Right lobe of liver (tissue), 6 donors: Measurements from ENCODE around the gene NR2C2AP. TPM values are rescaled to one million over a fixed set of nuclear protein-coding genes. Genes with fewer than 3 reads are reported as not detected.

Experiments
- ATAC-seq, 4 donors: fragments of 200-7000 bp; cut with Tn5 transposase; one replicate each; pipeline ENCODE4 v1.9.1; 2020; ENCODE audit warnings: mild to moderate bottlenecking in 4 of 4, moderate library complexity in 4 of 4
- DNase-seq, 3 donors: peaks; one replicate each; pipeline ENCODE4 v3.0.0-alpha.2; 2020
- H3K27ac ChIP-seq, 3 donors: fragments of 200-600 bp; one replicate each; pipeline ENCODE4 v1.8.0; 2022
- H3K27me3 ChIP-seq, 2 donors: fragments of 200-600 bp; one replicate each; pipeline ENCODE4 v1.8.0; 2022
- H3K36me3 ChIP-seq, 4 donors: fragments of 200-600 bp; sonication (generic) in 1 of 4; one replicate each; pipeline versions ENCODE4 v1.5.1 to v1.8.0; 2017 to 2022; ENCODE audit warnings: control low read depth in 1 of 4
- H3K4me1 ChIP-seq, 4 donors: fragments of 200-600 bp; sonication (generic) in 1 of 4; one replicate each; pipeline versions ENCODE4 v1.5.1 to v1.8.0; 2017 to 2022; ENCODE audit warnings: control low read depth in 1 of 4
- H3K4me3 ChIP-seq, 3 donors: fragments of 200-600 bp; one replicate each; pipeline ENCODE4 v1.8.0; 2022
- H3K9me3 ChIP-seq, 4 donors: fragments of 200-600 bp; sonication (generic) in 1 of 4; one replicate each; pipeline versions ENCODE4 v1.5.1 to v1.8.0; 2017 to 2022; ENCODE audit warnings: control low read depth in 1 of 4
- CTCF ChIP-seq, 4 donors: fragments of 200-600 bp in 3 of 4; fragments of 450-650 bp in 1 of 4; IDR thresholded peaks; one replicate each; pipeline versions ENCODE4 v1.5.1 to v1.8.0; 2016 to 2022; ENCODE audit warnings: antibody characterized with exemption in 4 of 4, mild to moderate bottlenecking in 2 of 4
- POLR2A ChIP-seq: fragments of 450-650 bp; IDR thresholded peaks from one replicate; pipeline ENCODE4 v1.6.1; 2017; ENCODE audit warnings: antibody characterized with exemption, mild to moderate bottlenecking
- WGBS: methylation state at CpG from one replicate; pipeline ENCODE4 v1.1.6; 2018; ENCODE audit warnings: low coverage, low lambda C conversion rate; ENCODE audit not compliant: insufficient coverage; ENCODE audit errors: missing lambda C conversion rate; 5-methylcytosine and 5-hydroxymethylcytosine counted together
- intact Hi-C, 2 donors: fragments of 100-400 bp; cut with DNase I; formaldehyde crosslinking; loops; one replicate each; pipeline versions ENCODE4 v1.11.2 to v1.14.1; 2022
- total RNA-seq, 6 experiments: library from RNA; depleted of rRNA in 2 of 6; stranded (reverse); fragments of >200 nt in 2 of 6; fragmentation: NEBNext Ultra II Directional in 3 of 6; extraction: Animal tissue kit (Norgen Biotek cat#: 25700) in 3 of 6; gene quantifications; one replicate each; pipeline versions ENCODE4 v1.1.0 to v1.2.4, GENCODE V29; 2016 to 2023
- donor health status: DM: no; HTN: yes; CAD: no.
- donor health status: DM: no; HTN: no; CAD: no.
- donor health status: DM: no; HTN: no; CAD: no.
- donor health status: DM: no; HTN: yes; CAD: no.
- donor health status: DM: no; HTN: yes; CAD: no.

The NR2C2AP gene
- total RNA-seq, 6 experiments from 2014 or later: 2.6 to 11.3 (median 5.4) TPM

- no peak overlapping the region for H3K27ac ChIP-seq
- H3K4me1 ChIP-seq: no peaks in the 10 kb centered on the region
- ATAC-seq (peak in 2 of 4 donors; percentile 61 to 66), DNase-seq (no peak)
- no peaks in the 10 kb centered on the region for H3K9me3 ChIP-seq
- 51% methylated on average over 4 of the region's 6 CpGs for WGBS
- H3K36me3 ChIP-seq: no peaks in the 10 kb centered on the region
- intact Hi-C loops: no loop called here
- H3K4me3 ChIP-seq: no peak overlapping the region
- H3K27me3 ChIP-seq: no peaks in the 10 kb centered on the region
- TF ChIP-seq POLR2A (no peak), CTCF (IDR thresholded peaks at IDR 0.05) (no peak)
Measured at GRCh38 chr19:19157808-19158207, 45.4 kb downstream of the NR2C2AP start.

- Histone ChIP-seq H3K27ac (no peak overlapping the region), H3K27me3 (no peaks in the 10 kb centered on the region), H3K9me3 (no peaks in the 10 kb centered on the region), H3K4me3 (no peak overlapping the region), H3K4me1 (no peaks in the 10 kb centered on the region), H3K36me3 (no peaks in the 10 kb centered on the region)
- ATAC-seq (no peak), DNase-seq (no peak)
- WGBS: 89% methylated on average over 8 of the region's 10 CpGs
- intact Hi-C loops: no loop called here
- TF ChIP-seq CTCF (IDR thresholded peaks at IDR 0.05): no peak
- no peak for TF ChIP-seq POLR2A
Measured at GRCh38 chr19:19155495-19156219, 47.6 kb downstream of the NR2C2AP start.

DNA sequence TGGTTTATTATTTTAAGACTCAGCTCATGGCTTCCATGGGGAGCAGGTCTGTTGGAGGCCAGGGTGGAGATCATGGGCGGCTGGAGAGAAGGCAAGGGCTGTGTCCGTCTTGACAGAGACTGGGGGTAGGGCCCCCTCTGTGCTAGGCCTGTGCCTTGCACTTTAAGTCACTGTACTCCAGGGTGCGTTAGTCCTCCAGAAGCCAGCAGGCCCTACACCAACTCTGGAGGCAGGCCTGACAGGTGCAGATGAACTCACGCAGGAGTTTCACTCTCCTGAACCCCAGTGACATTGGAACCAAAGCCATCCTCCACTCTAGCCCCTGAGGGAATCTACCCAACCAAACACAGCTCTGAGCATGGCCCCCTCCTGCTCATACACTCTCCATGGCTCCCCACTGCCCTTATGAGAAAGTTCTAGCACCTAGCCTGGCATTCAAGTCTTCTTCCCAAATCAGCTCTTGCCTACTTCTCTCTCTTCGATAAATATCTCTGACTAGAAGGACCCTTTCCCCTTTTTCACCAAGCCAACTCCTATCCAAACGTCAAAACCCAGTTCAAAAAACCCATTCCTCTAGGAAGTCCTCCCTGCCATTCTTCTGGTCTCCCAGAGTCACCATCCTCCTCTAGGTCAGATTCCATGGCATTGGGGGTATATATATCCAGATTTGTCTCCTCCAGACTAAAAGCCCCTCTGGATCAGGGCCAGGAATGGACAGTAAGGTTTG lies 48.3 kb downstream of the NR2C2AP start:
- TF ChIP-seq POLR2A: no peak
- TF ChIP-seq CTCF (IDR thresholded peaks at IDR 0.05): no peak
- WGBS: 91% methylated on average over 2 of the region's 6 CpGs
- DNase-seq (no peak), ATAC-seq (no peak)
- Histone ChIP-seq H3K4me1 (no peaks in the 10 kb centered on the region), H3K27ac (no peak overlapping the region), H3K4me3 (no peak overlapping the region), H3K36me3 (no peaks in the 10 kb centered on the region), H3K27me3 (no peaks in the 10 kb centered on the region), H3K9me3 (no peaks in the 10 kb centered on the region)
- intact Hi-C loops: no loop called here

DNA sequence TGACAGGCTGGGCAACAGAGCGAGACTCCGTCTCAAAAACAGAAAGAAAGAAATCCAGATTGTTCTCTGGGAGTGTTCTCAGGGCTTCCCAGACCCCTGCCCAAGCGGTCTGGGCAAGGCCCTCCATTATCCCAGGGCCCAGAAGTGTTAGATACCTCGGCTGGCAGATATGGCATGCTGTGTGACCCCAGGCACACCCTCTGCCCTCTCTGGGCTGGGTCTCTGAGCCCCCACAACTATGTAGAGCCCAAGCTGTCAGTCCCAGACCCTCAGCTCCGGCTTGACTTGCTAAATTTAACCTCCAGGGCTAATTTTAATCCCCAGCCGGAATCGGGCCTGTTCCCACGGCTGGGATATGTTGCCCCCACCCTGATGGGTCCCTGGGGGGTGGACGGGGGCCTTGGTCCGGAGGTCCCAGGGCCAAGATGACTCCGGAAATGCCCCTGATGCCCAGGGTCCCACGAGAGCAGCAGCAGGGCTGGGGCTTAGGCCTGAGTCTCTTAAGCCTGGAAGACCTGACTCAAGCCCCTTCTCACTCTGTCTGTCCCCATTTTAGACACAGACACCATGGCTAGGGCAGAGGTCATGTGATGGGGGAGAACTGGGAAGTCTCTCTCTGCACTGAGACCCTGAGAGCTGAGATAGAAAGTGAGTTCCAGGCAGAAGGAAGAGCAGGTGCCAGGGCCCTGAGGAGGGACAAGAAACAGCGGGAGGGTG lies 50.4 kb downstream of the NR2C2AP start:
- Histone ChIP-seq H3K27ac (no peak overlapping the region), H3K4me3 (no peak overlapping the region), H3K27me3 (no peaks in the 10 kb centered on the region), H3K9me3 (no peaks in the 10 kb centered on the region), H3K4me1 (no peaks in the 10 kb centered on the region), H3K36me3 (no peaks in the 10 kb centered on the region)
- DNase-seq (no peak), ATAC-seq (no peak)
- intact Hi-C loops: no loop called here
- TF ChIP-seq CTCF (IDR thresholded peaks at IDR 0.05) (no peak), POLR2A (no peak)
- WGBS: 95% methylated on average over 4 of the region's 13 CpGs
